HG02623 (cell line): ENCODE measurements around the gene MT1G.
A peak's percentile ranks its signal among the peaks of the same experiment; 100 is the strongest.
"Not testable (repeated sequence)": the region's sequence is repeated elsewhere in the genome, so short reads cannot be mapped to it uniquely, and the experiment has no call there.

ENCODE experiments used
- ATAC-seq: cut with Tn5 transposase; IDR thresholded peaks from one replicate; pipeline ENCODE4 v1.9.1; 2021; ENCODE audit warnings: moderate library complexity; ENCODE audit not compliant: unreplicated experiment

The MT1G gene

GRCh38 chr16:56684926-56685590 is 17.2 kb upstream of the MT1G start:
- ATAC-seq: no peak

- no peak for ATAC-seq
Measured at GRCh38 chr16:56684256-56684925, 16.5 kb upstream of the MT1G start.

- ATAC-seq: no peak
Measured at GRCh38 chr16:56683424-56684172, 15.7 kb upstream of the MT1G start.

- ATAC-seq: no peak
Measured at GRCh38 chr16:56682703-56683397, 15.0 kb upstream of the MT1G start.

GRCh38 chr16:56681939-56682702 is 14.3 kb upstream of the MT1G start, which contains the start of gene MT1X:
Gene MT1X (plus strand): TSS chr16:56682470. CDS start chr16:56682541, 71 bp downstream.
- peak; percentile 96 for ATAC-seq

GRCh38 chr16:56679818-56680217 is 12.0 kb upstream of the MT1G start:
- ATAC-seq: no peak

- ATAC-seq: no peak
Measured at GRCh38 chr16:56679078-56679730, 11.3 kb upstream of the MT1G start.

- ATAC-seq: no peak
Measured at GRCh38 chr16:56677474-56677873, 9.6 kb upstream of the MT1G start.

GRCh38 chr16:56675685-56676210 is 7.9 kb upstream of the MT1G start:
- no peak for ATAC-seq

GRCh38 chr16:56674570-56674969 is 6.7 kb upstream of the MT1G start:
- not testable (repeated sequence) for ATAC-seq

- no peak for ATAC-seq
Measured at GRCh38 chr16:56673921-56674320, 6.1 kb upstream of the MT1G start.

GRCh38 chr16:56672761-56673536 is 5.1 kb upstream of the MT1G start:
- no peak for ATAC-seq

- not testable (repeated sequence) for ATAC-seq
Measured at GRCh38 chr16:56672171-56672570, 4.3 kb upstream of the MT1G start.

- not testable (repeated sequence) for ATAC-seq
Measured at GRCh38 chr16:56671691-56672090, 3.8 kb upstream of the MT1G start.

- ATAC-seq: no peak
Measured at GRCh38 chr16:56670620-56670934, 2.7 kb upstream of the MT1G start.

- ATAC-seq: no peak
Measured at GRCh38 chr16:56669840-56670619, 2.2 kb upstream of the MT1G start.

- ATAC-seq: no peak
Measured at GRCh38 chr16:56669005-56669839, 1.4 kb upstream of the MT1G start, which contains the start of gene MT1H. Gene MT1H (plus strand): TSS chr16:56669814. CDS start chr16:56669885, 71 bp downstream.
